HG03103 (cell line): ENCODE results near the gene FAM174B.

Experiments used
- ATAC-seq: cut with Tn5 transposase; IDR thresholded peaks from one replicate; pipeline ENCODE4 v1.9.1; 2021; ENCODE audit warnings: low read depth; ENCODE audit not compliant: unreplicated experiment

FAM174B gene

DNA sequence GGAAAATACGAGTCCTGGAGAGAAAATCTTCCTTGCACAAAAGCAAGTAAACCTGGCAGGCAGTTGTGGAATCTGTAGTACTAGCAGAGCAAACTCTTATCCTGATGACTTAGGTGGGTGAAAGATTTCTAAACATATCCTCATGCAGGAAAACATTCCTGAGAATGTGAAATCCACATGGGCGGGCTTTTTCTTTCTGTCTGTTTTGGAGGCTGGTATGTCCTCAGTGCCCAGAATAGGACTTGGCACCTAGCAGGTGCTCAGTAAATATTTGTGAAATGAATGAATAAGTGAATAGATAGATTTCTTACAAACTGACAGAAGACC is 53.3 kb downstream of the FAM174B start:
- no peak for ATAC-seq

DNA sequence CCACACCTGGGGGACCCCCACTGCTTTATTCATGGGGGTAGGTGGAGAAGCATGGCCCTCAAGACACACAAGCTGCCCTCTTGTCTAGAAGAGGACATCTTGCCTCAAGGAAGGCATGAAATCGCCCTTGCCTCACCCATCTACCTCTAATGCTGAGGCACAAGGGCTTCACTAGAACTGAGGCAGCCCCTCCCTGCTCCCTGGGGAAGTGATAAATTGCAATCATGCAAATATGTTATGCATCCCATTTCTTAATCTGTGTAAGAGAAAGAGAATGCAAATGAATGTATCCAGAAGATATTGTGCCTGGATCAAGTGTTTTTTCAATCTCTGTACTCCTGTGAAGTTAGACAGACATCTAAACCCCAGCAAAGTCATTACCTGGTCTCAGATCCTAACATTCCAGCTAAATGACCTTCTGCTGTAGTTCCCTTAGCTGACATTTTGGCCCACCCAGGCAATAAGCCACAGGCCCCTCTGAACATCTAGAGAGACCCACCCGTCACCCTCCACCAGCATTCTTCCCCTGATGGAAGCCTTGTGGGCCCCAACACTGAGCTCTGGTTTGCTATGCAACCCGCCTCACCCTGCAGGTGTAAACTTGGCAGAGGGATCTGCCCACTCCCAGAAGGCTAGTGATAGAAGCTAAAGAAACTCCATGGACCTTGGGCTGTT is 53.8 kb downstream of the FAM174B start:
- ATAC-seq = no peak

DNA sequence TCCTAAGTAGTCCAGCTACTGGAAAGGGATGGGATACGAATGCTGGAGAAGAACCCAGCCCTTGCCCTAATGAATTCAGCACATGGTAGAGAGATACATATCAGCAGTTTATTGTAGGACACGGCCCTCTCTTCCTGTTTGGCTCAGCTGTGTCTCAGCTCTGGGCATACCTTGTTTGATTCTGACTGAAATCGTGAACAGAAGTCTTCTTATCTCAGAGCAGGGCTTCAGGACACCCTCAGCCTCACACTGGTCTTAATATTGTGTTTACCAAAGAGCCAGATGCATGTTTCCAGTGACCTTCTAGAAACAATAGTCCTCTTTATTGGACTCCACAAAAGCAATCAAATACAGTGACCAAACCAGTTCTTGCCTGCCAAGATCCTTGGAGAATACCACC is 54.7 kb downstream of the FAM174B start:
- no peak for ATAC-seq

DNA sequence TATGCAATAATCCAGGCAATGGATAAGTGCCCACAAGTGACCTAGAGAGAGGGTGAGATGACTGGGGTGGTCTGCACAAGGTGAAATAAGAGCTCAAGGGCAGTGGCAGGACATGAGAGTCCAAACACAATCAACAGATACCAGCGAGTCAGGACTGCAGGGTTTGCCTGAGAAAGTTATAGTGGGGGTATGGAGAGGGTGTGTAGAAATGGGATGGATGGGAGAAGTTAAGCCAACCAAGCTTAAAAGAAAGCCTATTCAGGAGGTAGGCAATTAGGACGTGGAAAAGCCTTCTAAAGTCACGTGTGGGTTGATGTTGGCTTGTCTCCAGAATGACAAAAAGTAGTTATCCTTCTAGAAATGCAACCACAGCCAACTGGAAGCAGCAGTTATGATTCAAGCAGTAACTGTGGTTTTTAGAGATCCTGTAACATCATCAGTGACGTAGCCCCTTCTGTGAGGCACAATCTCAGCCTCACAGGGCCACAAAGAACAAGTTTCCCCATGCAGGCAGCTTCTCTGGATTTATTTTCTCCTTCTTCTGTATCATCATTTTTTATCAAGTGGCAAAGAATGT is 56.1 kb downstream of the FAM174B start:
- no peak for ATAC-seq

DNA sequence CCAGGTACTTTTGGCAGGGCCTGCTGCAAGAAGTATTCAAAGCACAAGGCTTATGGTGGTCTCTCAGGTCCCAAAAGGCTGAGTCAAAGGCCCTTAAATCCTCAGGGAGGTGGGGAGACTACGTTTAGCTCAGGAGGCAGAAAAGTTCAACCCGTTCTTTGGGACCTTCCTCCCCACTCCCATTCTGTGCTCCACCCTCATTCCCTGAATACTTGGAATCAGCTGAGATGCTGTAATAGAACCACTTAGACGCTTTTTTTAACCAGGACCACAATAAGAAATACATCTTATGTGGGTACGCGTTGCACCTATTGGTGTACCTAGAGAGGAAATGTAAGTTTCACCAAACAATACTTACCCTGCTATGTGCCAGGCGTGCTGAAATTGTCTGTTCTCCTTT is 58.0 kb downstream of the FAM174B start:
- no peak for ATAC-seq

DNA sequence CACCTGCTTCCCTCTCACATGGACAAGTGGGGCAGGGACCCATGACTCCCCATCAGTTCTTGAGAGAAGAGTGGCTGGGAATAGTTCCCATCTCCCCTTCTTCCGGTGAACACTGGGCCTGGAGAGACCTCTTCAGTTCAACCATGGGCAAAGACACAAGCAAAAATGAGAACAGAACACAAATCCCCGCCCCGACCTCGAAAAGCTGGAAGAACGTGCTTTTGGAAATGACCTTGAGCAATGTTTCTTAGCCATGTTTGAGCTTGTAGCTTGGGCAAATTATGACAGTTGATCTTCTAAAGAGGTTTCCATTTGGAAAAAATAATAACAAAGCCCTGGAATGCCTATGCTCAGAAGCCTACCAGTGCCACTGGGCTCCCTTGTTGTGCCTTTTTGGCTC is 59.0 kb downstream of the FAM174B start:
- no peak for ATAC-seq

DNA sequence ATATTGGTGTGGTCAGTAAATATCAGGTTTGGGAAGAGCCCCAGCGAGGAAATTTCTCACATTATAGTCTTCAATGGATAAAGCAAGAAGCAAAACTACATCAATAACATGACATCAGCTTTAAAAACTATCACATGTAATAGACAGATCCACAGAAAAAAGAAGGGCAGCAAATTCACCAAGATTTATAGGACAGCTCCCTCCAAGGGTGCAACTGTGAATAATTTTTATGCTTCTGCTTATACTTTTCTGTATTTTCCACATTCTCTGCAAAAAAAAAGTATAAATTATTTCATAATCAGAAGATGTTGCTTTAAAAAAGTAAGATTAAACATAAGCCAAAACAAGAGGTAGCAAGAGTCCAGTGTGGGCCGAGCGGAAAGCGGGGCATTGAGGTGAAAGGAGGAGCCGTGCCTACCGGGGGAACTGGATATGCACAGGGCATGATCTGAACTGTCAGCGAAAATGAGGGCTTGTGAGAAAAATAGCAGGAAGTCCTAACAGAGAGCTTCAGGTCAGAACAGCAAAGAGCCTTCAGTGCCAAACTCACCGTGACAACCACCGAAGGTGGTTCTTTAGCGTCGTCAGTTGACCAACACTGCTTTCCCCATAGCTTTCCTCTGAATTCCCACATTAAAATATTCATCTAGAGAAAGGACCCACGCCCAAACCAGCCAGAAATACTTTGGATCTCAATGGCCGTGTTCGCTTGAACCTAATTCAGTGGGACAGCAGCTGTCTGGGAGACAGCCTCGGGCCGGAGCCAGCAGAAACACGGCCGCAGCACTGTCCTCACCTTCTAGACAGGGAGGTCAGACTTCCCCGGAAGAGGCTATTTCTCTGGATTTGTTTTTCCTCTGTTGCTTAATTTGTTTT is 59.8 kb downstream of the FAM174B start:
- ATAC-seq = no peak

DNA sequence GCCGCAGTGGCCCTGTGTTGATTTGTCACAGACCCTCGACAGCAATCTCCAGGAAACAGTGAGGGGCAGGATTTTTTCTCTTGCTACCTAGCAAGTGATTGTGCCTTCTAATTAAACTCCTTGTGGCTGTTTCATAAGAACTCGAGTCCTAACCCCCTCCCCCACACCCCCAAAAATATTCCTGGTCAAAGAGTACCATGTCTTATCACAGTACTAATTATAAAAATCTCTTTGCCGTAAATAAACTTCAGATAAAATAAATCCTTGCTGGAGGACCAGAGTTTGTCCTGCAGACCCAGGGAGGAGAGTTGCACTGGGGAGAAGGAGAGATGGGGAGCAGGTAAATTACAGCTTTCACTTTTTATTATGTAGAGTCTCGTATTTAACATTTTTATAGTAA is 64.3 kb downstream of the FAM174B start:
- no peak for ATAC-seq

DNA sequence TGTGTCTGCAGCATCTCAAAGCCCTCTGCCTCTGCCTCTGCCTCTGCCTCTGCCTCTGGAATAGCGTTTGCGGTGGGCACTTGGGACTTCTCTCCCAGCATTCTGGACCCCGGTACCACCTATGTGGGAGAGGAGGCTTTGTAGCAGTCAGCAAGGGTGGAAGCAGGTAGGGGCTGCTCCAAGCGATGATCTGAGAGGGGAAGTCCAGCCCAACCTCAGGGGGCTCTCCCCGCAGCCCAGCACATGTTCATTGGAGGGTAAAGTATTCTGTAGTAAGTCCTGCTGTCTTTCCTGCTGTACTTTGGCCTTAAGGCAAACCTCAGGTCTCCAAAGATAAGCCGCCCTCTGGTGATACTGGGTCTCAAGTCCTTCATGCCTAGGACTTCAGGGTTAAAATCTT is 68.6 kb downstream of the FAM174B start:
- no peak for ATAC-seq

DNA sequence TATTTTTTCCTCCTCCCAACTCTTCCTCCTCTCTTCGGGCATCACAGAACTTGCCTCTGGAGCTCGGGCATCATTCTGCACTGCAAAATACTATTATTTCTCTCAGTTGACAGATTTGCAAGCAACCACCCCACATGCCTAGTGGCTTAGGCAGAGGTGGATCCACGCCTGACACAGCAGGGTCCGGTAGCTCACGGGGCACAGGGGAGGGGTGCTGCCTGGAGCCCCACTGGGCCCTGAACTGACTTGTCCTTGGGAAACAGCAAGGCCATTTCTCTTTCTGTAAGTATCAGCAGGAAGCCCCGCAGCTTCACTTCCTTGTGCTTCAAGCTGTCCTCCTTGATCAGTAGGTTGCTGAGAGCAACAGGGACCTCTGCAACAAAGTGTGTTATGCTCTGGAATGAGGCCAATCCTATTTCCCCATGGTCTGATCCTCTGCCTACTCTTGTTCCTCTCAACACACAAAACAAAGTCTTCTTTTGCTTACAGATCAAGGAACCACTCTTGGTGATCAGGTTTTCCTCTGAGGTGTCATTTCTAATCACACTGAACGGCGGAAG is 69.1 kb downstream of the FAM174B start:
- ATAC-seq = no peak

DNA sequence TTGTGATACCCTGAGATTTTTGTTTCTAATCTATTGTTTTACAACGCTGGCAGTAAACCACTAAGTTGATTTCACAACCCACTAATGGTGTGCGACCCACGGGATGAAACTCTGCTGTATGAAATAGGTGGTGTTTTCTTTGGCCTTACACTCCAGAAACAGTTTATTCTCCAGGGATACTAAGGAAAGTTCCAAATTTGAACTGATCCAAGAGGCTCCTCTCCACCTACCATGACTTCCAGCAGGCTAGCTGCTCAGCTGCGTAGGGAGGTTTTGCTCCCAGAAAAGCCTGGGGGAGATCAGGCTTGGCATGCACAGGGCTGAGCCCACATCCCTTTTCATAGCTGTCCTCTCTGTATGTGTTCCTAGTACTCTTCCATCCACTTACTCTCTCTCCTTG is 71.5 kb downstream of the FAM174B start:
- ATAC-seq = no peak

DNA sequence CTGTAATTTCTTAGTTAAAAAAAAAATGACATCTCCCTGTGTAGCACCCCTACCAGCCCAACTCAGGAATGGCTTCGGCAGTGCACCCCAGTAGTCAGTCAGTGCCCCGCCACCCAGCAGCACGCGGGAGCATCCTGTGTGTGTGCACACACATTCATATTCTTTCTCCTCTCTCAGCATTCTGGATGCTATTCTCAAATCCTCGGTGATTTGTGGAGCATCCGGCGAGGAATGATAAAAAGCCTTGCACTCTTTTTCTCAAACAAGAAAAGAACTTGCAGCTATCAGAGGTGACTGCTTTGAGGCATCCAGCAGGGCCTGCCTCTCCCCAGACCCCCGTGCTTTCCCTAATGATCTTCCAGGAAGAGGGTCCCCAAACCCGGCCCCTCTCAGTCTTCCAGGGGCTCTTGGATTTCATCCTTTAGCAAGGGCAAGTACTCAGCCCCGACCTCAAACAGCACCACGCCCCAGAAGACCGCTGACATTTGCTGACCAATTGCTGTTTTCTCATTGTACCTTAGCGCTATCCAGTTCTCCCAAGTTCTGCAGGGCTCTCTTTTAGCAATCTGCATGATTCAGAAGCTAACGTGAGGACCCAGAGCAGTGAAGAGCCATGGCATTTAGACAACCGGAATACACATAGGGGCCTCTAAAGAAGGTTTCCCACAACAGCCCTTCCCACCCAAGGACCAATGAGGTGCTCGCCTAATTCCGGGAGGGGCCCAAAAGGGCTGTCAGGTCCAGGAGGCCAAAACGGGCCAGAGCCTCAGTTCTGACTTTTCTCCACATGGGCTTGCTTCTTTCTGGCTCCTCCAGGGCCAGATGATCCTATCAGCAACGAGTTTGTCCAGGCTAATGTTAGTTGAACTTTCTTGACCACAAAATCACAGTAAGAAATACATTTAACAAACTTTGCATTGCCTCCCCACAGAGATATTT is 72.2 kb downstream of the FAM174B start:
- ATAC-seq = no peak

DNA sequence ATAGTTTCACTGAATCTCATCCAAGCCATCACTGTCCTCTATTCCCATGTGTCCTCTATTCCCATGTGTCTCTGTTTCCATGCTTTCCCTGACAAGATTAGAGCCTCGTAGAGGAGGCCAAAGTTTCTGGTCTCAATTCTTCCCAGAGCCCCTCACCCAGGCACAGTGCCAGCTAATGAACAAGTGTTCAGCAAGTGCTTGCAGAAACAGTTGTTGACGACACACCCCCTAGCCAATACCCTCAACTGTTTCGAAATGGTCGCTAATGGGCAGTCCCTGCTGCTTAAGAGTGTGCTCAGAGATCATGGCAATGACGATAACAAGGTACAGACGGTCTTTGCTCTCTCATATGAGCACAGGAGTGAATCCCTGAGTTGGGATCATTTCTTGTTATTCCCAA is 73.4 kb downstream of the FAM174B start:
- ATAC-seq = no peak

DNA sequence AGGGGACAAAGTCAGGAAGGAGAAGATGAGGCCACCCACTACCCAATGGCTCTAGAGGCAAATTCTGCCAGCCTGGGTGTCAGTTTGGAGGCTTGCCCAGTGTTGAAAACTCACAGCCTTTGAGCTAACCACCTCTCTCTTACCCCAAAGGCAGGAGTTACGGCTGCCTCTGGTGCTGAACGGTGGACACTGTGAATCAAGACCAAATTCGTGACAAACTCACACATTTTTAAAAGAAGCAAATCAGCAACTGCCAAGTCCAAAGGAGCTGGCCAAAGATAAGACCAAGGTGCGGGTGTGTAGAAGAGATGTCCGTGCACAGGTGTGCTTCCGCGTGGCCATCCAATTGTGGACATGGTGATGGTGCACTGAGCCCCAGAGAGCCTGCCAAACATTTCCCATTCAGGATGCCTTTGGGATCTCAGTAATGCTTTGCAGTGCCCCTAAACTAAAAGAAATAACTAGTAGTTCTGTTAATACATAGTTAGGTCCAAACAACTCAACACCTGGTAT is 74.6 kb downstream of the FAM174B start:
- no peak for ATAC-seq

DNA sequence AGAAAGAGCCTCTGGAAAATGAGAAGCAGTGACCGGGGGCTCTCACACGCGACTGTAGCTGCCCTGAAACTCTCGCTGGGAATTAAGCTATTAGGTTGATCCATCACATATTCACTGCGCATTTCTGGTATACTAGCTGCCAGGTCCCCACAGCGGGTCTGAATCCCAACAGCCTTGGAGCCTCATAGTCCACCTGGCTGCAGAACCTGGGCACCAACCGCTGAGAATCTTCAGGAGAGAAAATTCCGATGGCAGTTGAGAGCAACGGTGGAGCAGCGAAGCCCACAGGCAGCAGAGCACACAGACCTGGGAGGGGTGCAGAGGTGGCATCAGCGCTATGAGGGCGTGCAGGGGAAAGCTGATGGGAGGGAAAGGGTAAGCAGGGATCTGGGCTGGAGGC is 75.1 kb downstream of the FAM174B start:
- ATAC-seq = no peak

DNA sequence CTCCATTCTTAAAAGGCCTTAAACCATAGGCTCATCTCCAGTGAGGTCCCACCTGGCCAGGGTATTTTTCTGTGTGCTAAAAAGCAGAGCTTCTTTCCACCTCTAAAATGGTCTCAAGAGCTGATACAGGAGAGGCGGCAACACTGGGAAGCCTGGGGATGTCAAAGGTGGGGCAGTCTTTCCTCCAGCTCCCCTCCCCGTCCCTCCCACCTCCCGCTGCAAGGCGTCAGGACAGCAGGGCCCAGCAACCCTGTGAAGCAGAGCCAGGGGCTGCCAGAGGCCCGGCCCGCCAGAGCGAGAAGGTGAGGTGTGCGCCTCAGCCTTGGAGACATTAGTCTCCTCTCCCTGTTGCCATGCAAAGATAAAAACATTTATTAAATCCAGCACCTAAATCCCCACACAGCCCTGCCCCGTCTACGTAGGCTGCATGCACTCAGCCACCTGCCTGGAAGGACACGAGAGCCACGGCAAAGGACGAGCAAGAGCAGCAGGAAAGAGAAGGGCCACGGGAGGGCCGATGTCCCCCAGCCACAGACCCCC is 75.6 kb downstream of the FAM174B start:
- ATAC-seq = no peak

DNA sequence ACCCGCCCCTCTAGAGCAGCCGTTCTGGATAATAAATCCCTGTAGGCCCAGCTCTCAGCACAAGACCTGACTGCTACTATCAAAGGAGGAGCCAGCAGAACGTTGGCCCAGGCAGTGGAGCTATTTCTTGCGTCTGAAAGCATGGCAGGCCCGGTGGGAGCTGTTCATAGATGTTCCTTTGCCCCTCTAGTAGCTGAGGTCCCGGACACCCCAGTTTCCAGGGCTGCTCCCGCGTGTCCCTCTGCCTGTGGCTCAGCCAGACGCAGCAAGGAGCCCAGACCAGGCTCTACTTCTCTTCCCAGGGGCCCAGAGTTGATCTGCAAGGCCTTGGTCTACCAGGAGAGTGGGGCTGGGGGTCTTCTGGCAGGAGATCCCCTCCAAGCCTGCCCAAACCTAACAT is 76.1 kb downstream of the FAM174B start:
- no peak for ATAC-seq

DNA sequence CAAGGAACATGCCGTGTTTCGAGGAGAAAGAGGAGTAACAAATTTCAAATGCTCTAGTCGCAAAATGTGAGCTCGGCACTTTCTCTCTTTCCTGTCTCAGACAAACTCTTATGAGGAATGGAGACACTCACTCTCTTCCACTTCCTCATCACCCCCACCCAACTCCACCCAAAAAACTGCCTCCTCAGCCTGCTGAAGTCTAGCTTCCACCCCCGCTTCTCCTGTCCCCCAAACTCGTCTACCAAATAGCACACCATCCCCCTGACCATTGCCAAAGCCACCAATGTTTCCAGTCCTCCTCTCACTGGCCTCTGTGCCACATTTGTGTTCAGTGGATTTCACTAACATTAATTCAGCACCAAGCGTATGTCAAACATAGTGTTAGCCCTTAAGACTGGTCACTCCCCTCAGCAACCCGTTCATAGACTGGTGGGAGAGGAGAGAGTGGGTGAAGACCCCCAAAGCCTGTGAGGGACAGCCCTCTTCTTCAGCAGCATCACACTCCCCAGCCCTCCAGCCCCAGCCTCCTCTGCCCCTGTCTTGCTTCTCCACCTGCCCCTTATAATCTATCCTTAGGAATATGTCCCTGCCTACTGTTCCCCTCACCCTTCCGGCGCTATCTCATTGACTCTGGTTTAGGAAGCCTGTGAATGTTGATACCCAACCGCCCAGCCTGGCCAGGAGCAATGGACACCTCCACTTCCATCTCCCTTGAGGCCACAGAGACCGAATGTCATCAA is 77.3 kb downstream of the FAM174B start:
- no peak for ATAC-seq

DNA sequence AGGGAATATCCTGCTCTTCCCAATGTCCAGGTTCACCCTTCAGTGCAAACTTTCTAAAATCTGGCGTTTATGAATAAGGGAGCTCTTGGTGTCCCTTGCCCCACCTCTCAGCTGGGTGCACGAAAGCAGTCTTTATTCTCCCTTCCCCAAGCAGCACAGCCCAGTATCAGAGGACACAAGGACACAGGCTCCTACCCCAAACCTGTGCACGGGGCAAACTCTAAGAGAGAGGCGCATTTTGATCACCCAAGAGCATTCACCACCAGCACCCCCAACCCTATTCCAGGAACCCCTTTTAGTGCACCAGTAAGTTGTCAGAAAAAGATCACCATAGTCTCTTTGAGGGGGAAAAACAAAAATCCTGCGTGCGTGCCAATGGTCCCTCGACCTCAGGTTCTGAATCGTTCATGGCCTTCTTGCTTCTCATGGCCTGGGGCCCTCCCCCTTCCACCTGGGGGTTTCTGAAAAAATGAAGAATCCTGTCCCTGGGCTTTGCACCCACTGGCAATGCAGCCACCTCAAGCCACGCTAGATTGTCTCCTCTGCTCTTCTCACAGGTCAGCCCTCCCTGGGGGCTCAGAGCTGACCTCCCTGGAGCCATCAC is 78.9 kb downstream of the FAM174B start:
- no peak for ATAC-seq
